BJ (cell line): ENCODE results near the gene NDUFAF4. TPM values are rescaled to one million over a fixed set of nuclear protein-coding genes. Genes with fewer than 3 reads are reported as not detected.

Experiments used
- CTCF ChIA-PET: fragments of 350-600 bp; formaldehyde crosslinking; extraction: SDS; loops from one replicate; lab custom pipeline; 2021; ENCODE audit warnings: antibody characterized with exemption, inconsistent platforms; lab: Yijun Ruan, JAX
- POLR2A ChIA-PET: fragments of 300-600 bp; sonication (Branson Sonifier 250); formaldehyde crosslinking; extraction: SDS; loops from one replicate; lab custom pipeline; 2021; ENCODE audit warnings: antibody characterized with exemption; lab: Charles Lee
- DNase-seq: peaks from one replicate; pipeline ENCODE4 v3.0.0-alpha.2; 2011; ENCODE audit warnings: low read depth
- H3K27me3 ChIP-seq: 2 replicates; pipeline ENCODE4 v1.6.0; 2011; ENCODE audit warnings: low read length; ENCODE audit not compliant: control insufficient read depth, insufficient read depth
- H3K36me3 ChIP-seq: 2 replicates; pipeline ENCODE4 v1.5.1; 2011; ENCODE audit warnings: low read length; ENCODE audit not compliant: control insufficient read depth, insufficient read depth
- H3K4me3 ChIP-seq: 2 replicates; pipeline ENCODE4 v1.5.1; 2011; ENCODE audit warnings: low read depth, mild to moderate bottlenecking, control low read depth, low read length
- CTCF ChIP-seq: IDR thresholded peaks from 2 replicates; pipeline ENCODE4 v1.5.1; 2011; ENCODE audit warnings: low read depth, mild to moderate bottlenecking, control low read depth, inconsistent platforms, low read length, moderate library complexity; ENCODE audit not compliant: insufficient read depth
- polyA minus RNA-seq: library from RNA; depleted of rRNA, polyadenylated mRNA; stranded (reverse); fragments of >200 nt; gene quantifications from 2 replicates; pipeline ENCODE4 v1.2.3, GENCODE V29; 2011; rRNA and poly(A)+ RNA removed
- polyA plus RNA-seq: library from polyadenylated mRNA; depleted of rRNA; stranded (reverse); fragments of >200 nt; gene quantifications from 2 replicates; pipeline ENCODE4 v1.2.3, GENCODE V29; 2011; rRNA removed

NDUFAF4 gene
- polyA plus RNA-seq: 15.4 and 22.8 TPM in 2 replicates
- polyA minus RNA-seq: 12.3 and 26.7 TPM in 2 replicates

DNA sequence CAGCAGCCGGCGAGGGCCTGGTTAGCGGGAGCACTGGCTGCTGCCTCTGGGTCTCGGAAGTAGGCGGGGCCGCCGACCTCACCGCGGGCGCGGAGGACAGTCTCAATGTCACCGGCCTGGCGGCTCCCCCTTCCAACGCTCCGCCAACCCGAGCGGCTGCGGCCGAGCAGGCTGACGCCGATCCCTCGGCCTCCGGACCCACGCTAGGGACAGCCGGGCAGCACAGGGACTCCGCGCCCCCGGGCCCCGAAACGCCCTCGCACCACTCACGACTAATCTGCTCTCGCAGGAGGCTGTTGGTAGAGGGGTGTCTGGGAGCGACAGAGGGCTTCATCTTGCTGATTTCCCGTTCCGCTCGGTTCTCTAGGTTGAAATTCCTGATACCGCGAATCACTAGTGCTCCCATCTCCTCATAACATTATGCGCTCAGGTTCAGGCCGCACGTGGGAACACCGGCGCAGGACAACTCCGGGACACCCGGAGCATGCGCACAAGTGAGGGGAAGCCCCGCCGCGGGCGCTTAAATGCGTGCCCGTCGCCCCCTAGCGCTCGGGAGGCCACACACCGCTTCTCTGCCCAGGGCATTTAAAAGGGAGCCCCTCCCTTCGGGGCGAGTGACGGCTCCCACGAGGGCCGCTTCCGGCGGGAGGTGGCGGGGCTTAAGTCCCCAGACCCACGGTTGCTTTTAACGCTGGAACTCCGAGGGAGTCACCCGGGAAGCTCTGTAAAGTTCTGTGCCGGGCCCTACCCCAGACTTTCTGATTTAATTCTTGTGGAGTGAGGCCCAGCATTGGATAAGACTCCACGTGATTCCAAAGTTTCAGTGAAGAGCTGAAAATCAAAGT, at the start of gene NDUFAF4:
TSS of gene NDUFAF4 (minus strand) at position 496 of the 845 bp plus-strand sequence. CDS start at position 406, 90 bp downstream.
- Histone ChIP-seq H3K4me3 (peak within 1 kb of the TSS; percentile 87), H3K27me3 (no peaks in the 10 kb centered on the region), H3K36me3 (0 out of 2 replicates have a peak, but pooled peaks cover under 1% of the 10 kb centered on the region)
- ChIA-PET CTCF (interaction anchor here (0.6 to 3.6 kb wide), 19 partner anchors 9 to 1461 kb away, joined by 3 to 50 read pairs (median 3); no protein-coding TSS in a partner anchor), POLR2A (interaction anchor here (0.6 kb wide), 1 partner anchor 11 kb away, joined by 4 read pairs; no protein-coding TSS in a partner anchor)
- peak; percentile 96 for TF ChIP-seq CTCF
- DNase-seq: peak; percentile 59

GRCh38 chr6:96947055-96947454, 49.4 kb upstream of the NDUFAF4 start:
- TF ChIP-seq CTCF: no peak
- CTCF ChIA-PET: no interaction called here
- DNase-seq: no peak
- no peaks in the 10 kb centered on the region for H3K36me3 ChIP-seq
- peaks cover 1% of the 10 kb centered on the region; the same call in 1 of the 2 replicates for H3K27me3 ChIP-seq
- POLR2A ChIA-PET: no interaction called here
- H3K4me3 ChIP-seq: no peak overlapping the region

DNA sequence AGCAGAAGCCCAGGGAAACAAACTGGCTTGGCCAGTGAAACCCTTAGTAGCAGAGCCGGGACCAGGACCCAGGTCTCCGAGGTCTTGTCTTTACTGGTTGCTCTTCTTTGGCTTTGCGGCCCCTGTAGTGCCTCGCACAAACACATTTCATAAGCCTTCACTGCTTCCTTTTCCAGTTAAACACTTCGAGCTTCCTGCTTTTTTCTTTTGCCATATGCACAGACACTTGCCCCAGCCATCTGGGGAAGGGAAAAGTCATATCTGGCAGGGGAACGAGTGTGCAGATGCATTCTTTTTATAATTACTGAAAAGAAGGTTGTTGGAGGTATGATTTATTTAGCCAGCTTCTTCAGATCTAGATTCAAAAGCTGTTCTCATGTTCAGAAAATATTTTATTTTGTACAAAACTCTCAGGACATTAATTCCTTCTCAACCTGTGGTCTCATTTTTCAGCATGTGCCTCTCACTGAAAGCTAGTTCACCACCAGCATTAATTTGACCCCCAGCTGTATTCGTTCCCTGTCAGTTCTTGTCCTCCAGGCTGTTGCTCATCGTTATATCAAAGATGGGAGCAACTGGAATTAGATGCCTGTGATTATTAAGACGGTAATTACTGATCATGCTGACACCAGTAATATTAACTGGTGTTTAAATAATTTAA, 46.0 kb upstream of the NDUFAF4 start:
- POLR2A ChIA-PET: no interaction called here

GRCh38 chr6:96942676-96943075, 45.0 kb upstream of the NDUFAF4 start:
- Histone ChIP-seq H3K27me3 (peaks cover 2% of the 10 kb centered on the region; the same call in 1 of the 2 replicates), H3K4me3 (no peak overlapping the region), H3K36me3 (no peaks in the 10 kb centered on the region)
- TF ChIP-seq CTCF: no peak
- CTCF ChIA-PET: interaction anchor here (0.7 kb wide), 1 partner anchor 65 kb away, joined by 3 read pairs; no protein-coding TSS in a partner anchor
- no peak for DNase-seq
- POLR2A ChIA-PET: no interaction called here

More for the DNA sequence above, 46.0 kb upstream of the NDUFAF4 start:
- no peak overlapping the region for H3K4me3 ChIP-seq
- no peaks in the 10 kb centered on the region for H3K36me3 ChIP-seq
- peaks cover 2% of the 10 kb centered on the region; the same call in 1 of the 2 replicates for H3K27me3 ChIP-seq
- no peak for TF ChIP-seq CTCF
- no peak for DNase-seq
- CTCF ChIA-PET: no interaction called here

GRCh38 chr6:96940322-96940721, 42.6 kb upstream of the NDUFAF4 start:
- Histone ChIP-seq H3K27me3 (peaks cover 2% of the 10 kb centered on the region; the same call in 1 of the 2 replicates), H3K4me3 (no peak overlapping the region), H3K36me3 (no peaks in the 10 kb centered on the region)
- CTCF ChIA-PET: interaction anchor here (1.0 kb wide), 1 partner anchor 13 kb away, joined by 4 read pairs; no protein-coding TSS in a partner anchor
- DNase-seq: no peak
- TF ChIP-seq CTCF: no peak
- POLR2A ChIA-PET: no interaction called here
